Upper lobe of left lung (tissue), 6 donors: ENCODE results near the gene TBC1D1. TPM values are rescaled to one million over a fixed set of nuclear protein-coding genes. Genes with fewer than 3 reads are reported as not detected.

ENCODE experiments used
- ATAC-seq, 2 donors: fragments of 200-7000 bp; cut with Tn5 transposase; one replicate each; pipeline ENCODE4 v1.9.1; 2022; ENCODE audit warnings: mild to moderate bottlenecking in 2 of 2, moderate library complexity in 2 of 2; ENCODE audit not compliant: low FRiP score in 2 of 2
- DNase-seq, 2 donors: peaks; one replicate each; pipeline ENCODE4 v3.0.0-alpha.2; 2019 to 2020
- H3K27ac ChIP-seq, 4 donors: fragments of 200-600 bp; sonication (generic); one replicate each; pipeline ENCODE4 v1.5.1; 2016 to 2019
- H3K27me3 ChIP-seq, 4 donors: fragments of 200-600 bp; sonication (generic); one replicate each; pipeline ENCODE4 v1.5.1; 2017 to 2019
- H3K36me3 ChIP-seq, 4 donors: fragments of 200-600 bp; sonication (generic); one replicate each; pipeline ENCODE4 v1.5.1; 2016 to 2019
- H3K4me1 ChIP-seq, 4 donors: fragments of 200-600 bp; sonication (generic); one replicate each; pipeline ENCODE4 v1.5.1; 2018 to 2019
- H3K4me3 ChIP-seq, 4 donors: fragments of 200-600 bp; sonication (generic); one replicate each; pipeline ENCODE4 v1.5.1; 2017 to 2019; ENCODE audit warnings: mild to moderate bottlenecking in 2 of 4, moderate library complexity in 1 of 4
- H3K9me3 ChIP-seq, 4 donors: fragments of 200-600 bp; sonication (generic); one replicate each; pipeline ENCODE4 v1.5.1; 2018 to 2019
- EP300 ChIP-seq, 4 donors: sonication (generic); formaldehyde crosslinking; IDR thresholded peaks; one replicate each; pipeline ENCODE4 v1.5.1; 2017; ENCODE audit warnings: antibody characterized with exemption in 4 of 4, control low read depth in 2 of 4
- POLR2A ChIP-seq, 4 donors: fragments of 450-650 bp; IDR thresholded peaks; one replicate each; pipeline ENCODE4 v1.5.1; 2016 to 2017; ENCODE audit warnings: antibody characterized with exemption in 4 of 4, mild to moderate bottlenecking in 2 of 4
- POLR2AphosphoS5 ChIP-seq, 2 donors: sonication (generic); formaldehyde crosslinking; IDR thresholded peaks; one replicate each; pipeline ENCODE4 v1.5.1; 2017; ENCODE audit warnings: antibody characterized with exemption in 2 of 2
- WGBS, 2 donors: methylation state at CpG; one replicate each; pipeline ENCODE4 v1.1.5; 2017 to 2018; 5-methylcytosine and 5-hydroxymethylcytosine counted together
- total RNA-seq, 6 donors: library from RNA; depleted of rRNA in 4 of 6; stranded (reverse); fragments of >200 nt in 4 of 6; gene quantifications; one replicate each; pipeline versions ENCODE4 v1.1.0 to v1.2.1, GENCODE V29; 2016 to 2021
- TF ChIP-seq, protein P1 (sequence below), 6 experiments: fragments of 450-650 bp in 4 of 6; fragments of 200-600 bp in 2 of 6; sonication (generic) in 2 of 6; IDR thresholded peaks; one replicate each; pipeline ENCODE4 v1.5.1; 2016 to 2019; ENCODE audit warnings: antibody characterized with exemption in 6 of 6
- donor health status: DM: no; HTN: no; CAD: no; lungs with moderate emphysema.
- donor health status: DM: no; HTN: yes; CAD: no; lungs with severe emphysema.

The TBC1D1 gene
- total RNA-seq, 6 donors from 2014 or later: 45.1 to 68.1 (median 58.0) TPM

DNA sequence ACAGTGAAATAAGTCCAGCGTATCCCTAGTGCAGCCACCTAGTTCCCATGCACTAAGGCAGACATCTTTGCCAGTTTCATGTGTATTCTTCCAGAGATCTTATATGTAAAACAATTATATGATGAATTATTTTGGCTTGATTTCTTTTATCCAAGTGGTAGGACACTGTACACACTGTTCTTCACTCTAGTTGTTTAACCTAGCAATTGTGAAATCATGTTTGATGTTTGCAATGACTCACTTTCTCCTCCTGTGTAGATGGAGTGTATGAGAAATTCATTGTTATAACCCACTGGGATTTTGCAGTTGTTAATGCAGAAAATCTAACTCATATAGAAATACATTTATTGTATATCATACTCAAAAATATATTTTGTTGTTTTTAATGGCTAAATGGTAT is 17.5 kb upstream of the TBC1D1 start:
- Histone ChIP-seq H3K4me3 (no peak overlapping the region), H3K27me3 (no peaks in the 10 kb centered on the region), H3K9me3 (no peaks in the 10 kb centered on the region), H3K36me3 (no peaks in the 10 kb centered on the region), H3K4me1 (peaks cover 0 to 19% (median 8%) of the 10 kb centered on the region in 4 donors), H3K27ac (no peak overlapping the region)
- ATAC-seq (peak; percentile 78 to 89), DNase-seq (no peak)
- TF ChIP-seq EP300 (IDR thresholded peaks at IDR 0.05): peak in 2 of 4 donors; percentile 42 to 70
- TF ChIP-seq, protein P1, sequence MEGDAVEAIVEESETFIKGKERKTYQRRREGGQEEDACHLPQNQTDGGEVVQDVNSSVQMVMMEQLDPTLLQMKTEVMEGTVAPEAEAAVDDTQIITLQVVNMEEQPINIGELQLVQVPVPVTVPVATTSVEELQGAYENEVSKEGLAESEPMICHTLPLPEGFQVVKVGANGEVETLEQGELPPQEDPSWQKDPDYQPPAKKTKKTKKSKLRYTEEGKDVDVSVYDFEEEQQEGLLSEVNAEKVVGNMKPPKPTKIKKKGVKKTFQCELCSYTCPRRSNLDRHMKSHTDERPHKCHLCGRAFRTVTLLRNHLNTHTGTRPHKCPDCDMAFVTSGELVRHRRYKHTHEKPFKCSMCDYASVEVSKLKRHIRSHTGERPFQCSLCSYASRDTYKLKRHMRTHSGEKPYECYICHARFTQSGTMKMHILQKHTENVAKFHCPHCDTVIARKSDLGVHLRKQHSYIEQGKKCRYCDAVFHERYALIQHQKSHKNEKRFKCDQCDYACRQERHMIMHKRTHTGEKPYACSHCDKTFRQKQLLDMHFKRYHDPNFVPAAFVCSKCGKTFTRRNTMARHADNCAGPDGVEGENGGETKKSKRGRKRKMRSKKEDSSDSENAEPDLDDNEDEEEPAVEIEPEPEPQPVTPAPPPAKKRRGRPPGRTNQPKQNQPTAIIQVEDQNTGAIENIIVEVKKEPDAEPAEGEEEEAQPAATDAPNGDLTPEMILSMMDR (IDR thresholded peaks at IDR 0.05): no peak
- WGBS, 2 donors: 55 to 72% methylated on average over 1 of the region's 1 CpG

DNA sequence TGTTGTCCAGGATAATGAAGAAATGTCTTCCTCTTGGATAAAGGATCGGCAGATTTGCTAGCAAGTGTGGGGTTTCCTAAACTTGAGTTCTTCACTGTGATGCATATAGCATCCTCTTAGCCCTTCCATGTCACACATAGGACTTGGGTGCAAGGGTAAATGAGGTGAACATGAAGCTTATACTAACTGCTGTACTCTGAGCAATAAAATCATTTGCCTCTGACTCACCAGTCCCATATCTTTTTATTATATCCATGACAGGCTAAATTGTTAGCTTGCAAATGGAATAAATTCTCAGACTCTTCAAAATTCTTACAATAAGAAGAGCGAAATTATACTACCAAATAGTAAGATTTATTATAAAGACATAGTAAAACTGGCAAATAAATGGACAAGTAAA is 14.7 kb upstream of the TBC1D1 start:
- DNase-seq (no peak), ATAC-seq (no peak)
- WGBS, 2 donors: 97 to 98% methylated on average over 2 of the region's 2 CpGs
- Histone ChIP-seq H3K27me3 (no peaks in the 10 kb centered on the region), H3K27ac (no peak overlapping the region), H3K4me1 (peaks cover 0 to 19% (median 8%) of the 10 kb centered on the region in 4 donors), H3K4me3 (no peak overlapping the region), H3K9me3 (no peaks in the 10 kb centered on the region), H3K36me3 (no peaks in the 10 kb centered on the region)
- TF ChIP-seq, protein P1 (IDR thresholded peaks at IDR 0.05): no peak
- TF ChIP-seq EP300 (IDR thresholded peaks at IDR 0.05): no peak
- TF ChIP-seq POLR2A (IDR thresholded peaks at IDR 0.05): no peak
- TF ChIP-seq POLR2AphosphoS5 (IDR thresholded peaks at IDR 0.05): no peak

DNA sequence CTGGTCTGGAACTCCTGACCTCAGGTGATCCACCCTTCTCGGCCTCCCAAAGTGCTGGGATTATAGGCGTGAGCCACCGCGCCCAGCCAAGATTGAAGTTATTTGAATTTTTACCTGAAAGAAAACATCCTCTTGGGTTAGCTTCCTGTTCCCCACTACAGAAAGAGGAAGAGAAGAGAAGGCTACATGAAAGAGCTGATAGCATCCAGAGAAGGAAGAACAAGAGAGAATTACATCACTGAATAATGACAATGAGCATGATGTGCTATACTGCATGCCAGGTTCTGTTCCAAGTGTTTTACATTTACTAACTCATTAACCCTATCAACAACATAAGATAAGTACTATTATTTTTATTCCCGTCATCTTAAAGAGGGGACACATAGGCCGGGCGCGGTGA is 11.5 kb upstream of the TBC1D1 start:
- DNase-seq: no peak
- Histone ChIP-seq H3K9me3 (no peaks in the 10 kb centered on the region), H3K36me3 (no peaks in the 10 kb centered on the region), H3K4me3 (no peak overlapping the region), H3K27me3 (no peaks in the 10 kb centered on the region), H3K4me1 (no peaks in the 10 kb centered on the region), H3K27ac (peak overlapping the region in 1 of 4 donors; percentile 9)
- TF ChIP-seq POLR2A (IDR thresholded peaks at IDR 0.05): no peak
- no peak for TF ChIP-seq EP300 (IDR thresholded peaks at IDR 0.05)
- WGBS, 2 donors: 80 to 85% methylated on average over 8 of the region's 8 CpGs
- ATAC-seq: no peak

DNA sequence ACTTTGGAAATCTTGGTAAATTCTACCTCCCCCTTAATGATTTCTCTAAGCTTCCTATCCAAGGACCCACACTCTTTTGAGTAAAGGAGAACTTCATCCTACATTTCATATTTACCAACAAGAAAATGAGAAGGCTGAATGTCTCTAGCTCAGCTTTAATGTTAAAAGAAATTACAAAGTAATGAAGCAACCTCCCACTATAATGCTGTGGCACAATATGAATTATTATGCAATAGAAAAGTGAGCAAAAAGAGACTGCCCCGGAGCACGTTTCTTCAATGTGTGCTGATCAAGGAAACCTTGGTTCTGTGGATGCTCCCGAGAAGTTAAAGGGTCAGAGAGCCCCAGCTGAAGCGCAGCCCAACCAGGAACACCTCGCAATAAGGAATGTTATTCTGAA is 9.1 kb upstream of the TBC1D1 start:
- WGBS, 2 donors: 77% methylated on average over 5 of the region's 5 CpGs
- DNase-seq: no peak
- Histone ChIP-seq H3K36me3 (no peaks in the 10 kb centered on the region), H3K27me3 (no peaks in the 10 kb centered on the region), H3K27ac (no peak overlapping the region), H3K4me3 (no peak overlapping the region), H3K9me3 (no peaks in the 10 kb centered on the region), H3K4me1 (peaks cover 0 to 4% (median 0%) of the 10 kb centered on the region in 4 donors)
- TF ChIP-seq EP300 (IDR thresholded peaks at IDR 0.05): no peak
- no peak for TF ChIP-seq POLR2AphosphoS5 (IDR thresholded peaks at IDR 0.05)
- TF ChIP-seq, protein P1 (IDR thresholded peaks at IDR 0.05): no peak
- no peak for TF ChIP-seq POLR2A (IDR thresholded peaks at IDR 0.05)
- ATAC-seq: no peak

DNA sequence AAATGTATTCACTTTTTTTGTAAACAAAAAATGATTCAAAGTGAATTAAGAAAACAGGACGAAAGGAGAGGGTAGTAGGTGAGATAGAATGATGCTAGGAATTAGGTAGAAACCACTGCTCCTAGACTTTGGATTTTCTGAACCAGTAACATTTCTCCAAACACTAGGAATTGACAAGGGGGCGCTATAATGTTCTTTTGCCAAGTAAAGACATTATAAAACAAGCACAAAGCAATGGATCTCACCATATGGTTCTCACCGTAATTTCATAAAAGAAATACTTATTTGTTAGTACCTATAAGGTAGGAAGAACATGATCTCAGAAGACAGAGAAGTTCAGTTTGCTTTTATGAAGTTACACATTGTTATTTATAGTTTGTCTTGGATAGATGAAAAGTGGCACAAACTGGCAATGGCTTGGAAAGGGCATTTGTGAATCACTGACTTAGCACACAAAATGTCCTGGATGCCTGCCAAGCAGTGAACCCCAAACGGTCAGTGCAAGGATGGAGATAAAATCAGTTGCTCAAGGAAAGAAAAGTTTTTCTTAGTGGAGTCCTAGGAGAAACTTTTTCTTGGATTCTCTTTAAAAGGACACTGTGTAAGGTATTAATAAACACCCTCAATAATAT is 8.1 kb upstream of the TBC1D1 start:
- no peaks in the 10 kb centered on the region for H3K36me3 ChIP-seq
- no peak overlapping the region for H3K4me3 ChIP-seq
- H3K27me3 ChIP-seq: no peaks in the 10 kb centered on the region
- ATAC-seq (no peak), DNase-seq (no peak)
- H3K27ac ChIP-seq: no peak overlapping the region
- H3K4me1 ChIP-seq: peaks cover 0 to 4% (median 0%) of the 10 kb centered on the region in 4 donors
- 57 to 60% methylated on average over 4 of the region's 4 CpGs for WGBS, 2 donors
- no peaks in the 10 kb centered on the region for H3K9me3 ChIP-seq
- no peak for TF ChIP-seq EP300 (IDR thresholded peaks at IDR 0.05)

DNA sequence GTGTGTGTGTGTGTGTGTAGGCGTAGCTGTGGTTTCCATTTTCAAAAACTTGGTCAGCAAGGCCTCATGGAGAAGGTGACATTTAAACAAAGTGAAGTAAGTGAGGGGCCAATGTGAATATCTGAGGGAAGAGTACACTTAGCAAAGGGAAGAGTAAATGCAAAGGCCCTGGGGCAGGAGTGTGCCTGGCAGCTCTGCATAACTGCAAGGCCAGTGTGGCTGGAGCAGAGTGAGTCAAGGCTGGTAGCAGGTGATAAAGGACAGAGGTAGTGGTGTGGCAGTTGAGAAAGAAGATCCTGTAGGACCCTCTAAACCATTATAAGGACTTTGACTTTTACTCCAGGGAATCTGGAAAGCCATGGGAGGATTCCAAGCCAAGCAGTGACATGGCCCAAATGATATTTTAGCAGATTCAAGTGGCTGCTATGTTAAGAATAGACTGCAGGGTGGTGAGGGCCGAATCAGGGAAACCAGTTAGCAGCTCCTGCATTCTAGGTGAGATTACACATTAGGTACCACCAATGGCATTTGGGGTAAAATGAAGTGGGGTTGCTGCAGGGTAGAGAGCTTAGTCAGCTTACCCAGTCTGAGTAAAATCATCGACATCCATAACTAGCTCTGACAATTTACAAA is 5.9 kb upstream of the TBC1D1 start:
- WGBS, 2 donors: 82 to 91% methylated on average over 3 of the region's 3 CpGs
- no peak for DNase-seq
- no peak overlapping the region for H3K27ac ChIP-seq
- H3K27me3 ChIP-seq: no peaks in the 10 kb centered on the region
- no peak overlapping the region for H3K4me3 ChIP-seq
- H3K9me3 ChIP-seq: no peaks in the 10 kb centered on the region
- H3K4me1 ChIP-seq: peaks cover 3 to 4% (median 3%) of the 10 kb centered on the region in 4 donors
- no peak for TF ChIP-seq POLR2A (IDR thresholded peaks at IDR 0.05)
- TF ChIP-seq, protein P1 (IDR thresholded peaks at IDR 0.05): no peak
- no peaks in the 10 kb centered on the region for H3K36me3 ChIP-seq
- ATAC-seq: no peak
